ENCODE results near the gene CRY2.
"Not testable (repeated sequence)": the region's sequence is repeated elsewhere in the genome, so short reads cannot be mapped to it uniquely, and the experiment has no call there.

The CRY2 gene

DNA sequence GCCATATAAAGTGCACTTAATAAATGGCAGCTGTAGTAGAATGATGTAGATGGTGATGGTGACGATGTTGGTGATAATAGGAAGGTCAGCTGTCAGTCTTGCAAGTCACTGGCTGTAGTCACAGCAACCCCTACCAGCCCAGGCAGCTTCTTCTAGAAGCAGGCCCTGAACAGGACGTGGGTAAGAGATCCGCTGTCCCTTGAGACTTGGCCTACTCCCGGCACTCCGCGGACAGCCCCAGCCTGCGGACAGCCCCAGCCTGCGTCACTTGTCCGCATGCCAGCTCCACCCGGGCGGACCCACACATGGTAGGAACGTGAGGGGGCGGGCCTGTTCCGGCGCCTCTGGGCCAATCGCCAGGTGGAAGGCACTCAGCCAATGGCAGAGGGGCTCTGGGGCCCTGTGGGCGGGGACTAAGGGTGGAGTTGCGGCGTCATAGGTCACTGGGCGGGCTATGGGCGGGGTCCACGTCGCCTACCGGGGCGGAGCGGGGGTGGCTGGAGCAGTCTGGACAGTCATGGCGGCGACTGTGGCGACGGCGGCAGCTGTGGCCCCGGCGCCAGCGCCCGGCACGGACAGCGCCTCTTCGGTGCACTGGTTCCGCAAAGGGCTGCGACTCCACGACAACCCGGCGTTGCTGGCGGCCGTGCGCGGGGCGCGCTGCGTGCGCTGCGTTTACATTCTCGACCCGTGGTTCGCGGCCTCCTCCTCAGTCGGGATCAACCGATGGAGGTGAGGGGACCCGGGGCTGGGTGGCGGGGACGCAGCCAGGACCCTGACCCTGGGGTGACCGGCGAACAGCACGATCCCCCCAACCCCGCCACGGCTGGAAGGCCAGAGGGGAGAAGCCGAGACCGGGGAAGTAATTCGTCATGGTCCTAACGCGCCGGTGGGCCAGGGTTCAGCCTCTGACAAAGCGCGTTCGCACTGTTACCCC is at the start of gene CRY2:
Gene CRY2, plus strand, starts transcription at position 502 of the 937 bp plus-strand sequence. Its CDS starts 16 bp downstream, at position 518.
- peak; percentile 98 for DNase-seq

DNA sequence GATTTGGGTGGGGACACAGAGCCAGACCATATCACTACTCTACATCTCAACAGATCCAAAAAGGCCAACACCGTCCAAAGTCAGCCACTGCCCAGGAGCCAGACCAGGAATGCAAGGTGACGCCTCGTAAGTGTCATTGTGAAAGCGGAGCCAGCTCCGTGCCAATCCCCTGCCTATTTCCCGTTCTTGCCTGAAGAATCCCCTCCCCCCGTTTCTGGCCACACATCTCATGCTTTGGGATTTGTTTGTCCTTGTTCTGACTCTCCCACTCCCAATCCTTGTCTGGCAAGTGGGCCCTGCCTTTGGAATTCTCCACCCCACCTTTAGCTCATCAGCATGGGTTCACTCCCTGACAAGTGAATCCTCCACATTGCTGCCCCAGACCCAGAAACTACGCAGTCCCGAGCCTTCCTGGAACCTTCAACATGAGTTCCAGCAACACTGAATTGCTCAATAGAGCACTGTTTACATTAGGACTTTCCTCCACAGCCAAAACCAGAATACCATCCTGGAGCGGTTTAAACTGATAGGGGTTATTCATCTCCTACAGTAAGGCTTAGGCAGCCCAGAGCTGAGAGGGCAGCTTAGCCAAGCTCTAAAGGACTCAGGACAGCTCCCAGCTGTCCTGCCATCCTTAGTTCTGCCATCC is 48.4 kb upstream of the CRY2 start:
- DNase-seq = no peak

DNA sequence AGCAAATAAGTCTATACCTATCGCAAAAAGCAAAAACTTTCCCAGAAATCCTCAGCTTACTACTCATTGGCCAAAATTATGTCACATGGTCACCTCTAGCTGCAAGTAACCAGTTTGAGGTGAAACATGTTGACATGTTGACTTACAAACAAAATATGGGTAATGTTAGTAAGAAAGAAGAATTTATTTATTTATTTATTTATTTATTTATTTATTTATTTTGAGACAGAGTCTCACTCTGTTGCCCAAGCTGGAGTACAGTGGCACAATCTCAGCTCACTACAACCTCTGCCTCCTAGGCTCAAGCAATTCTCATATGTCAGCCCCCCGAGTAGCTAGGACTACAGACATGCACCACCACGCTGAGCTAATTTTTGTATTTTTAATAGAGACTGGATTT is 47.7 kb upstream of the CRY2 start:
- DNase-seq = no peak

DNA sequence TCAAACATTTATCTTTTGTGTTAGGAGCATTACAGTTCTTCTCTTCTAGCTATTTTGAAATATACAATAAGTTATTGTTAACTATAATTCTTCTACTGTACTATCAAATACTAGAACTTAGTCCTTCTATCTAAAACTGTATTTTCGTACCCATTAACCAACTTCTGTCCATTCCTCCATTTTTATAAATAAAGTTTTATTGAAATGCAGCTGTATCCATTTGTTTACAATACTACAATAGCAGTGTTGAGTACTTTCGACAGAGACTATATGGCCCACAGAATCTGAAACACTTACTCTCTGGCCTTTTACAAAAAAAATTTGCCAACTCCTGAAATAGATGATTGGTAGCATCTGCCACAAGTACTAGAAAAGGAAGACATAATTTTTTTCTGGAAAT is 47.0 kb upstream of the CRY2 start:
- no peak for DNase-seq

DNA sequence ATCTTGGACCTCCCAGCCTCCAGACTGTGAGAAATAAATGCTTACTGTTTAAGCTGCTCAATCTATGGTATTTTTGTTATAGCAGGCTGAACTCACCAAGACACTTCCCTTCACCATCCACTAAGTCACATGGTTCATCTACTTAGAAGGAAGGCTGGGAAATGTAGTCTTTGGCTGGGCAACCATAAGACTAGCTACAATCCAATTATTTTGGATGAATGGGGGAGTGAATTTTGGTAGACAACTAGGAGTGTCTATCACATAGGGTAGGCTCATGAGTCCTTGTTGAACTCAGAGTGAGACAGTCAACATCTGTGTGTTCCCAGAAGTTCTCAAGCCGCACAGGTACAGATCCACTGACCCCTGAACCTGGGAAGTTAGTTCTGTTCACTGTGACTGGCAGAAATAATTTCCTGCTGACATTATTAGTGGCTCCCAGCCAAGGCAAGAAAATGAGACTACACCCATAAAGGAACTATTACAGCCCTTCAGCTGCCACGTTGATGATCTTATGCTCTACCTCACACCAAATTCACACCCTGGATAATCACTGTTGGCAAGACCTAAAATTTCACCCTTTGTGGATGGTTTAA is 45.5 kb upstream of the CRY2 start:
- DNase-seq = no peak

DNA sequence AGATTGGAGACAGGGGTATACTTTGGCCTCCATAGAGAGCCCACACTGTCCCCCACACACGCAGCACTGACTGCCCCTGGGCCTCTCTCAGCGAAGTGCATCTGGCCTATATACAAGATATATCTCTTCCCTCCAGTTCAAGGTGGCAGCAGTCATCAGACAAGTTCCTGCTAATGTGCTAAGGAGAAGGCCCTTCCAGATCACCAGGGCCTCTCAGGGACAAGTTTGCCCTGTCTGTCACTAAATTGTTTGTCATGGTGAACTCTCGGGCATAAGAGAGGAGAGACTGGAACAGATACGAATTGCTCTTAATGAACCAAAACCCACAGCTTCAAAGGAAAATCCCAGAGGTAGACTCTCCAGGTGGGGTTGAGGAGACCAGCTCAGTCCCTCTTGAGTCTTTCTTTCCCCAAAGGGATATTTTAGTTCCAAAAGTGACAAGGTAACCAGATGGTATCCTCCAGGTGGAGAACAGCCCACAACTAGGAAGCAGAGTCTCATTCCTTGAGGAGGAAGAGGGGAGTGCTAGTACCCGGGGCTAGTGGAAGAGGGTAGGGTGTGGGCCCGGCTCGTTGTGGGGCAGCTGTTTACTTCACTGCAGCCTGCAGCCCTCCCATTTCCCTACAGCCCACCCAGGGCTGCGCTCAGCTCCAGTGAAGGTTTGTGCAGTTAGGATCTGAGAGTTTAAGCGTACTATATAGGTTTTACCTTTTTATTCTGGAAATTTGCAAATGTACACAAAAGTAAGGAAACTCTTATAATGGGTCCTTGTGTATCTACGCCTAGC is 44.6 kb upstream of the CRY2 start:
- DNase-seq = no peak

DNA sequence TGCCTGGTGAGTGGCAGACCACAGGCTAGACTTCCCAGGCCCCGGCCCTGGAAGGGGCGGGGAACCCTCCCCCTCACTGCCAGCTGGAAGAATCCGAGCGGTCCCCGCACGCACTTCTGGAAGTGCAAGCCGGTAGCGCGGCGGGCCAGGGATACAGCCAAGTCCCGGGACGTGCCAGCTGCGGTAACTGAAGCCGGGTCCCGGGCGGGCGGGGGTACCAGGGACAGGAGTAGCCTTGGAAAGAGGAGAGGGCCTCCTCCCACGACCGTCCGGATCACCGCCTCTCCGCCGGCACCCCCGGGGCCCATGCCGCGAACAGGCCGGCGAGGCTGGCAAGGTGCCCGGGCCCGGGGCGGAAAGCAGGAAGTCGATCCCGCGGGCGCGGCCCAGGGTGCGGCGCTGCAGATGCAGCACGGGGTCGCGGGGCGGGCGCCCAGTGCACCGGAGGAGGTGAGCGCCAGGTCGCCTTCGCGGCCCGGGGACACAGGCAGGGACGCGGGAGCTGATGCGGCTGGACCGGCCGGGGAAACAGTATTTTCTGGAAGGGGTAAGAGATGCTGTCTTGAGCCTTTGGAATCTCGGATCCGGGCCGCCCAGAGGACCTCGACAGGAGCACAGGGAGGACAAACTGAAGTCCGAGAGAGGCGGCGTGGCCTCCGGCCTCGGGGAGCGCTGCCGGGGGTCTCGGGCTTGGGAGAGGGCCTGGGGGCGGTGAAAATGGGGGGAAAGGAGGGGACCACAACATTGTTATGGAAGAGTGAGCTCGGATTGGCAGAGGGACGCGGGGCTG is 43.1 kb upstream of the CRY2 start:
- peak; percentile 35 for DNase-seq

DNA sequence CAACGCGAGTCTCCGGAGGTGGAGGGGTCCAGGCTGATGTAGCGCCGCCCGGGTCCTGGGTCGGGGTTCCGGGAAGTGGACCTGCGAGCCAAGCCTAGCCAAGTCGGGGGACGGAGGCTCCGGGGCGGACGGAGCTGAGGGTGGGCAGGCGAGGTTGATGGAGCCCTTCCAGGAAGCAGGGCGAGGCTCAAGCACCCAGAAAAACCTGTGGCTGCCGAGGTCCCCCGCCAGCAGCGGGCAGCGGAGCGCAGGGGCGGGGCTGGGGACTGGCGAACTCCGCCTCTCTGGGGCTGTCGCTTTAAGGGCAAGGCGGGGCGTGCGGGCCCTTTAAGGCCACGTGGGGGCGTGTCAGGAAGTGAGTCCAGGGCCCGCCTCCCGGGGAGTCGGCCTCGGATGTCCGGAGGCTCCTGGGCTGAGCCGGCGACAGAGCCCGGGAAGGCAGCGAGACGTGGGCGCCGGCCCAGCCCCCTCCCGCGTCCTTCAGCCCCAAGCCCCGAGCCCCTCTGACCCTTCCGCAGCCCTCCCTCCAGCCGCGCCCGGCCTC is 42.4 kb upstream of the CRY2 start, which contains the start of gene SLC35C1:
Gene SLC35C1, plus strand, starts transcription at position 389 of the 544 bp plus-strand sequence. CDS start 653 bp downstream, outside the sequence.
- peak; percentile 73 for DNase-seq

DNA sequence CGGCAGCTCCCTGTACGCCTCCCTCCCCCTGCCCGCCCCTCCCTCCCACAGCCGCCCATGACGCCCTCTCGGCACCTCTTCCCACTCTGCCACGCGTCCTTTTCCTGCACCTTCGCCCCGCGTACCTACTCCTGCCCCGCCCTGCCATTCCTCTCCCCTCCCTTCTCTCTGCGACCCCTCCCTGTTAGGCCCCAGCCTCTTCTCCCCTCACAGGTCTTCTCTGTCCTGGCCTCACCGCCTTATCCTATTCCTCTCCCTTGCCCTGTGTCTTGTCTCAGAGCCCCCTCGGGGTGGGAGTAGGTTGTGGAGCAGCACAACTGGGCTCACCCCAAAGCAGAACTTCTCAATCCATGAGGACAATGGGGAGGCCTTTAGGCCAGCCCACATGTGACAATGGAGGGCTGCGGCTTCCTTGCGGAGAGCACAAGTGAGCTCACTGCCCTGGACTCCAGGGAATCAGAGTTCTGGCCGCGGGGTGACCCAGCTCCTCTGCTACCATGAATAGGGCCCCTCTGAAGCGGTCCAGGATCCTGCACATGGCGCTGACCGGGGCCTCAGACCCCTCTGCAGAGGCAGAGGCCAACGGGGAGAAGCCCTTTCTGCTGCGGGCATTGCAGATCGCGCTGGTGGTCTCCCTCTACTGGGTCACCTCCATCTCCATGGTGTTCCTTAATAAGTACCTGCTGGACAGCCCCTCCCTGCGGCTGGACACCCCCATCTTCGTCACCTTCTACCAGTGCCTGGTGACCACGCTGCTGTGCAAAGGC is 41.8 kb upstream of the CRY2 start:
- DNase-seq = no peak

DNA sequence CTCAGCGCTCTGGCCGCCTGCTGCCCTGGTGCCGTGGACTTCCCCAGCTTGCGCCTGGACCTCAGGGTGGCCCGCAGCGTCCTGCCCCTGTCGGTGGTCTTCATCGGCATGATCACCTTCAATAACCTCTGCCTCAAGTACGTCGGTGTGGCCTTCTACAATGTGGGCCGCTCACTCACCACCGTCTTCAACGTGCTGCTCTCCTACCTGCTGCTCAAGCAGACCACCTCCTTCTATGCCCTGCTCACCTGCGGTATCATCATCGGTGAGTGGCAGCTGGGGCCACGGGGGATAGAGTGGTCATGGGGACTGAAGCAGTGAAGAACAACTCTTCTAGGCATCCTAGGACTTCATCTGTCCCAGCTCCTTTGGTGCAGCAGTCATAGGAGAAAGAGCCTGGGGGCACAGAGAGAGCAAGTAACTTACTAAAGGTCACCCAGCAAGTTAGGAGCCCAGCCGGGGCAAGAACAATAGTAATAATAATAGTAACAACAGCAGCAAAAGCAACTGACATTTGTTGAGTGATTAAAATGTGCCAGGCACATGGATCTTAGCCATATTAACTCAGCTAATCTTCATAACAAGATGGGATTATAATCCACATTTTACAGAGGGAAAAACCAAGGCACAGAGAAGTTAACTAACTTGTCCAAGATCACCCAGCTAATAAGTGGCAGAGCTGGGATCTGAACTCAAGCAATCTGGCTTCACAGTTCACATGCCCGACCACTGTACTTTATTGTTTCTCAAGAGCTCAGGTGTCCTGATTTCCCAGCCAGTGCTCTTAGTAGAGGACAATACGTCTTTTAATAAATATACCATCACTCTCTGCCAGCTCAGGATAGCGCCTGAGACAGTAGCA is 41.0 kb upstream of the CRY2 start:
- no peak for DNase-seq

DNA sequence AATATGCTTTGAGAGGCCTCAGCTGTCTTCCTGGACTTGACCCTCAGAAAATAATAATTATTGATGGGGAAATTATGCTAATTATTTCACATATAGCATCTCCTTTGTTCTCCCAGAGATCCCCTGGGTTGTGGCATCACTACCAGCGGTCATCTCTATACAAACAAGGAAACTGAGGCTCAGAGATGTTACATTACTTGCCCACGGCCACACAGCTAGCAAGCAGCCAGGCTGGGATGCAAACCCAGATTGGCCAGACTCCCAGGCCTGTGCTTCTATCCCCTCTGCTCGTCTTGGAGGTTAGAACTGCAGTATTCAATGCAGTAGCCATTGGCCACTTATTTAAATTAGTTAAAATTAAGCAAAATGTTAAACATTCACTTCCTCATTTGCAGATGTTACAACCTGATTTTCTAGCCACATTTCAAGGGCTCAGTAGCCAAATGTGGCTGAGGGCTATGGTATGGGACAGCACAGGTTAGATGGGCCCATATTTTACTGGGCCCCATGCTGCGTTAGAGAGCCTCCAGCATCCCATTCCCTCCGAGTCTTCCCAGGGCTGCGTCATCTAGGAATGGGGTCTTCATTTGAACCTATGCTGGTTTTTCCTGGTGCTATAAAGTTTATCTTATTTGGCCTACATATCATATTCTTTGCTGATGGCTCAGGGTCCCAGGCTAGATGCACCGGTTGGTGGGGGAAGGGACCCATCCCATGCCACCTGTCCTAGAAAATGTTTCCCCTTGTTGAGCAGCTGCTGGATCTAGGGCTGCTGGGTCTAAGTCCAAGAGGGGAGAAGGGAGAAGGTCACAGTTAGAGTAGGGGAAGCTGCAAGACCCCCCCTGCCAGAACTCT is 40.1 kb upstream of the CRY2 start:
- no peak for DNase-seq

DNA sequence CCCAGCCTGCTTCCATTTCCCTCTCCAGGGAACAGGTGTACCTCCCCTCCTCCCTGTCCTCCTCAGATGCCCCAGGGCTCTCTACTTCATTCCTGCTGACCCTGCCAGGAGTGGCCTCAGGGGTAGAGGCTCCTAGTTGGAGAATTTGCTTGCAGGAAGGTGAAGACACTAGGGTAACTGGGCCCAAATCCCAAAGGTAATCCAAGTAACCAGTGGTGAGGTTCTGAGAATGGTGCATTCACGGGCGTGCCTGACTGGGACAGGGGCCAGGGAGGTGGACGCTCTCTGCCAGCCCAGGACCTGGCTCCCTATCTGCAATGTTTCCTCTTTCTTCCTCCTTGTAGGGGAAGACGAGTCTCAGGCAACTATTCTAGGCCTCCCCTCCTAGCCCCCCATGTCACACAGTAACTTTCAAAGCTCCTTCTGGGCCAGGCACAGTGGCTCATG is 39.5 kb upstream of the CRY2 start:
- no peak for DNase-seq

DNA sequence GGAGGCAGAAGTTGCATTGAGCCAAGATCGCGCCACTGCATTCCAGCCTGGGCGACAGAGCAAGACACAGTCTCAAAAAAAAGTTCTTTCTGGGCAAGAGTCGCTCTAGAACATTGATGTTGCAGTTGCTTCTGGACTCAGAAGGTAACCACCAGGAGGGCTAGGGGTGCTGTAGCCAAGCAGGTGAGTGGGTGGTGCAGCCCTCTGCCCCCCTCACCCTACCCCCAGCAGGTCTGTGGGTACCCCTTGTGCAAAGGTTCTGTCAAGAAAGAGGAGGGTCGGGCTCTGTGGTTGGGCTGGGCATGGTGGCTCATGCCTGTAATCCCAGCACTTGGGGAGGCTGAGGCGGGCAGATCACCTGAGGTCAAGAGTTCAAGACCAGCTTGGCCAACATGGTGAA is 38.8 kb upstream of the CRY2 start:
- DNase-seq = not testable (repeated sequence)

DNA sequence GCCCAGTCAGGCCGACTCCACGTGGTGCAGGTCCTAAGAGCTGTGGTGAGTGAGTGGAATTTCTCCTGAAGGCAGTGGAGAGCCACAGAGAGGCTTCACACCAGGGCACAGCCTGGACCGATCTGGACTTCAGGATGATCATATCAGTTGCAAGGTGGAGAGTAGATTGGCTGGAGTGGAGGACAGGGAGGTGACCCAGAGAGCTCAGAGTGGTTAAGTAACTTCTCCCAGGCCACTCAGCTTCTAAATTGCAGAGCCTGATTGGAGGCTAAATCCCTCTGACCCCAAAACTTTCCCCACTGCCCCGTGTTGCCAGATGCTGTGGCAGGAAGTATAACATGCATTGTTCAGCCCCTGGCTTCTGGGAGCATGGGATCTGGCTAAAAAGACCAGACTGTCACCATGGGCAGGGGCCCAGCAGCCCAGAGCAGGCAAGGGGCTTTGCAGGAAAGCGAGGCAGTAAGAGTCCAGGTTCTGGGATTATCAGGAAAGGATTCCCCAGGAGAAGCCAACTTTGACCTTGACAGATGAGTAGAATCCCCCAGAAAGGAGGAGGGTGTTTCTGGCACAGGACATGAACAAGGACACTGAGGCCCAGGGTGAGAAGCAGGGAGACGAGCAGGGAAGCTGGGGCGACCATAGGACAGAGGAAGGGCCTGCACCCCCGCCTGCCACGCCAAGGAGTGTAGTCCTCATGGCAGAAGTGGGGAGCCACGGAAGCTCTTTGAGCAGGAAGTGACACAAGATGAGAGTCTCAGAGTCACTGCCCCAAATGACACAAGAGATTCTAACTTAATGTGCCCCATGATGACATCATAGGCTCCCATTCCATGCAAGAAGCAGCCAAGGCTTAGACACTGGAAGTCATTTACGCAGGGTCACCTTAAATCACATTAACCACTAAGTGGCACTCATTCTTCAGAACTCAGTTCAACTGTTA is 37.5 kb upstream of the CRY2 start:
- no peak for DNase-seq

DNA sequence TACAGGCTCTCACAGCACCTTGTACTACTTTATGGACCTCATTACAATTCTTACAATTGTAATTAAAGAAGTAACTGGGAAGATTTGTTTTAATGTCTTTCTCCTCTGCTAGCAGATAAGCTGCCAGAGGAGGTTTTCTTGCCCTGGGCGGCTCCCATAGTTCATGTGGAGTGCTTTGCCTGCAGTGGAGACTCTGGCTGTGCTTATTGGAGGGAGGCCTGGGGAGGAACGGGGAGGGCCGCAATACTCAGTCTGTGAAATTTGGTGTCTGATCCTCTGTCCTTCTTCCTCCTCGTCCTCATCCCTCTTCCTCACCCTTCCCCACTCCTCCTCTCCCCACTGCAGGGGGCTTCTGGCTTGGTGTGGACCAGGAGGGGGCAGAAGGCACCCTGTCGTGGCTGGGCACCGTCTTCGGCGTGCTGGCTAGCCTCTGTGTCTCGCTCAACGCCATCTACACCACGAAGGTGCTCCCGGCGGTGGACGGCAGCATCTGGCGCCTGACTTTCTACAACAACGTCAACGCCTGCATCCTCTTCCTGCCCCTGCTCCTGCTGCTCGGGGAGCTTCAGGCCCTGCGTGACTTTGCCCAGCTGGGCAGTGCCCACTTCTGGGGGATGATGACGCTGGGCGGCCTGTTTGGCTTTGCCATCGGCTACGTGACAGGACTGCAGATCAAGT is 36.7 kb upstream of the CRY2 start:
- no peak for DNase-seq

DNA sequence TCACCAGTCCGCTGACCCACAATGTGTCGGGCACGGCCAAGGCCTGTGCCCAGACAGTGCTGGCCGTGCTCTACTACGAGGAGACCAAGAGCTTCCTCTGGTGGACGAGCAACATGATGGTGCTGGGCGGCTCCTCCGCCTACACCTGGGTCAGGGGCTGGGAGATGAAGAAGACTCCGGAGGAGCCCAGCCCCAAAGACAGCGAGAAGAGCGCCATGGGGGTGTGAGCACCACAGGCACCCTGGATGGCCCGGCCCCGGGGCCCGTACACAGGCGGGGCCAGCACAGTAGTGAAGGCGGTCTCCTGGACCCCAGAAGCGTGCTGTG is 36.2 kb upstream of the CRY2 start:
- DNase-seq = no peak

Data from GOT3 (cell line).